ENCODE results near the gene KIFAP3. TPM values are rescaled to one million over a fixed set of nuclear protein-coding genes. Genes with fewer than 3 reads are reported as not detected.

The KIFAP3 gene
- total RNA-seq, 2 experiments from 2014 or later, result 21.6 to 24.1 TPM

DNA sequence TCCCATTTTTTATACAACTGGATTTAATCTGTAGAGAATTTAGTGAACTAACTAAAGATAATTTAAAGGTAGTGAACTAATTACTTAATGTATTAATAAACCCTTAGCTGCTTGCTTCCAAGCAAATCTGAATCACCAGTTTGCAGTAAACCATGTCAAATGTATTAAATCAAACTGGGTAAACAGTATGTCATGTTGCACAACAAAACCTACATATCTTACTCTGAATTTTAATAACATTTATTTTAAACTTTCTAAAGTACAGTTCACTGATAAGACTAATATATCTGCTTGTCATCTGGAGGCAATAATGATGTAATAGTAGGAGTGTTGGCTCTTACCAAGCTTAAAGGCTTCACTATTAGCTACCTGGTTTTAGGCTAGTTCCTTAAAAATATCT lies 128.3 kb downstream of the KIFAP3 start:
- Mint-ChIP-seq H3K4me3 (no peak overlapping the region), H3K36me3 (ENCODE audit: low read depth) (no peaks in the 10 kb centered on the region), H3K4me1 (no peaks in the 10 kb centered on the region), H3K27me3 (no peaks in the 10 kb centered on the region), H3K27ac (no peak overlapping the region), H3K9me3 (no peaks in the 10 kb centered on the region)
- ChIA-PET CTCF (no interaction called here), POLR2A (interaction anchor here (0.7 kb wide), 1 partner anchor 20 kb away, joined by 3 read pairs; no protein-coding TSS in a partner anchor)
- DNase-seq, result no peak

DNA sequence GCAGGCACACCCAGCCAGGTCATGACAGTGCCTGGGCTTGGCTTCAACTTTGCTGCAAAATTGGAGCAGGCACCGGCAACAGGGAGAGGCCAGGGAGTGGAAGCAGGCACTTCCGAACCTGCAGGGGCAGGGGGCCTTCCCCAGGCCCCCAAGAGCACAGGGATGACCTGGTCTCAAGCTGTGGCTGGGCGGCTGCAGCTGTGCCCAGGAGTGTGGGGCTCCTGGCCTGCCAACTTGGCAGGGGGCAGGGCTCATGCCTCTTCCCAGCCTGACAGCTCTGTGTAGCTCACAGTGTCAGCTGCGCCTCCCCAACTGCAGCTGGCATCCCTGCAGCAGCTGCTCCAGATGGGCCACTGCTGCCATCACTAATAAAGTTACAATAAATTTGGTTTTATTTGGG lies 129.3 kb downstream of the KIFAP3 start:
- Mint-ChIP-seq H3K4me1 (no peaks in the 10 kb centered on the region), H3K9me3 (no peaks in the 10 kb centered on the region), H3K27me3 (no peaks in the 10 kb centered on the region), H3K36me3 (ENCODE audit: low read depth) (no peaks in the 10 kb centered on the region), H3K27ac (no peak overlapping the region), H3K4me3 (no peak overlapping the region)
- POLR2A ChIA-PET, result no interaction called here
- no peak for DNase-seq
- CTCF ChIA-PET, result interaction anchor here (1.0 to 1.1 kb wide), 2 partner anchors 16 to 24 kb away, joined by 3 read pairs; no protein-coding TSS in a partner anchor

DNA sequence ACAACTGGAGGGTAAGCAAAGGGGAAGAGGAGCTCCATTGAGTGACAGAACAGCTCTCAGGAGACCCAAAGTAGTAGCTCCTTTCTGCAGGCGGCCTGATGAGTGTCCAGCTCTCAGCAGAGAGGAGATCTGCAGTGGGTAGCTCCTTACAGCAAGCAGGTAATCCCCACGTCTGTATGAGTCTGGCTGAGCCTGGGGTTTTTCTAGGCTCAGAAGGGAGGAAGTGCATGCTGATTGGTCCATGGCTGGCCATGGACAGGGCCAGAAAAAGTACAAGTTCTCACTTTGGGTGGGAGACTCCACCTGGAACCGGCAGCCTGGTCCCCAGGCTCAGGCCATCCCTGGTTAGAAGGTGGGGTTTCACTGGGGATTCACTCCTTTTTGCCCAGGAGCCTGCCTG lies 129.9 kb downstream of the KIFAP3 start:
- ChIA-PET CTCF (interaction anchor here (1.0 to 1.1 kb wide), 2 partner anchors 16 to 25 kb away, joined by 3 read pairs; no protein-coding TSS in a partner anchor), POLR2A (no interaction called here)
- Mint-ChIP-seq H3K27me3 (no peaks in the 10 kb centered on the region), H3K9me3 (no peaks in the 10 kb centered on the region), H3K4me3 (no peak overlapping the region), H3K36me3 (ENCODE audit: low read depth) (no peaks in the 10 kb centered on the region), H3K27ac (no peak overlapping the region), H3K4me1 (no peaks in the 10 kb centered on the region)
- no peak for DNase-seq

- no peaks in the 10 kb centered on the region for H3K36me3 Mint-ChIP-seq (ENCODE audit: low read depth)
- H3K4me1 Mint-ChIP-seq, result no peaks in the 10 kb centered on the region
- H3K4me3 Mint-ChIP-seq, result no peak overlapping the region
- POLR2A ChIA-PET, result no interaction called here
- CTCF ChIA-PET, result interaction anchor here (1.1 kb wide), 1 partner anchor 25 kb away, joined by 3 read pairs; no protein-coding TSS in a partner anchor
- H3K27ac Mint-ChIP-seq, result no peak overlapping the region
- no peaks in the 10 kb centered on the region for H3K27me3 Mint-ChIP-seq
- no peak for DNase-seq
- no peaks in the 10 kb centered on the region for H3K9me3 Mint-ChIP-seq
Measured at GRCh38 chr1:169943963-169944526, 130.4 kb downstream of the KIFAP3 start.

DNA sequence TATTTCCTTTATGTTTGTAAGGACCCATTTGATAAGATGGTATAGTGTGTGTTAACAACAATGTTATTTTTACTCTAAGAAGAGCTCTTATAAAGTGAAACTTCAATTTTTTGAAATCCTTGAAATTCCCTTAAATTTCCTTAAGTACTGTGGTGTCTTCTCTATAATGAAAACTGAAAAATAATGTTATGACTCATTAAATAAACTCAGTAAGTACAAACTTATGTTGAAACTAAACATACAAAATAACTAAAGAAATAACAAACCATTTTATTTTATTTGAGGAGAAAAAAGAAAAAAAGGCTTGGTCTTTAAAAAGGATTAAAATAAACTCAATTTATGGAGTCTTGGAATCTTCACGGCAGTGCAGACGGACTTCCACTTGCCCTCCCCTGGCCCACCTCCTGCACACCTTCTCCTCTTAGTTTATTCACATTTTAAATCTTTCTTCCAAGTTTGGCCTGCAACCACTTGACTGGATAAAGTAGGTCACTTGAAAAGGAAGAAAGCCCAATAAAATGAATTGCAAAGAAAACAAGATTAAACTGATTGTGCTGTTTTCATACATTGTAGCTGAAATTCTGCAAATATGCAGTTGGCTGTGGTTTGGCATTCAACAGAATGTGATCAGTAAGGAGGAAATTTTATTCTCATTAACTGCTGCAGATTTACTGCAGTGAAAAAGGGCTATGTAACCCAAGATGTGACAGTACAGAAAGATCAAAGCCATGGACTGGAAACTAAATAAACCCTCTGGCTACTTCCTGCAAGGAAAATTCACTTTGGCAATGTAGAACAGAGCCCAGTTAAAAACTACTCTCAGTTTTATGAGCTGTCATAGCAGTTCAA lies 132.3 kb downstream of the KIFAP3 start:
- POLR2A ChIA-PET, result no interaction called here
- Mint-ChIP-seq H3K4me3 (no peak overlapping the region), H3K4me1 (no peaks in the 10 kb centered on the region), H3K36me3 (ENCODE audit: low read depth) (no peaks in the 10 kb centered on the region), H3K27me3 (no peaks in the 10 kb centered on the region), H3K9me3 (no peaks in the 10 kb centered on the region), H3K27ac (no peak overlapping the region)
- DNase-seq, result no peak
- CTCF ChIA-PET, result no interaction called here

DNA sequence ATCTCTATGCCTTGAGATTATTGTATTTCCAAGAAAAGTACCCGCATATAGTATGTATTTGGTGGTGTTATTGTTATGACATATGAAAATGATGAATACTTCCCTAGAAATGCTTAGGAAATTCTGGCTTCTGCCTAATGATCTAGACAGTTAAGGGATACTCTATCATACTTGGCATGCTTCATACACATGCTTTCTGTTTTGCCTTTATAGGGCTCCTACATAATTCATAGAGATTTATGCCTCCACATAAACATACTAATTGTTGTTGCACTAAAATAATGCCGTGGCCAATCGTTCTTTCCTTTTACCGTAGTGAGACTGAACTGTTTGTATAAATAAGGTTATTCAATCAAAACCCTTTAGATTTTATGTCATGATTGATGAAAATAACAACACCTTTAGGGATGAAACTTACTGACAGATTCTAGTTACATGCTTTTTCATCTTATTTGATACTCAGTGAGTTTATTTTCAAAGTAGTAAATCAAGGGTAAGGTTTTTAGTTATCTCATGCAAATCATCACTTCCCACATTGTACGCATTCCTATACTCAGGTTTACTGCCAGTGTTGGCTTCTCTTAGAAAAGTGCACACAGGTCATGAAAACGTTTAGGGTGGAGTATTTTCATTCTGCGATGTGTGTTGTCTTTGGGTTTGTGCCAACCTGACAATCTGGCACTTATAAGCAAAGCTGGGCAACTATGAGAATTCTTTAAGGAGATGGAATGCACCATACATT lies 140.3 kb downstream of the KIFAP3 start:
- DNase-seq, result no peak
- POLR2A ChIA-PET, result no interaction called here
- Mint-ChIP-seq H3K27ac (no peak overlapping the region), H3K9me3 (no peaks in the 10 kb centered on the region), H3K27me3 (no peaks in the 10 kb centered on the region), H3K4me3 (no peak overlapping the region), H3K4me1 (no peaks in the 10 kb centered on the region), H3K36me3 (ENCODE audit: low read depth) (no peaks in the 10 kb centered on the region)
- CTCF ChIA-PET, result no interaction called here

GRCh38 chr1:169931795-169932231 lies 142.7 kb downstream of the KIFAP3 start:
- no peak overlapping the region for H3K27ac Mint-ChIP-seq
- POLR2A ChIA-PET, result no interaction called here

GRCh38 chr1:169929210-169929526 lies 145.3 kb downstream of the KIFAP3 start:
- peaks cover 9% of the 10 kb centered on the region for H3K4me1 Mint-ChIP-seq
- DNase-seq, result no peak
- H3K36me3 Mint-ChIP-seq (ENCODE audit: low read depth), result no peaks in the 10 kb centered on the region
- no peak overlapping the region for H3K27ac Mint-ChIP-seq
- ChIA-PET POLR2A (no interaction called here), CTCF (interaction anchor here (0.8 to 1.4 kb wide), 3 partner anchors 16 to 1001 kb away, joined by 3 read pairs; no protein-coding TSS in a partner anchor)
- H3K4me3 Mint-ChIP-seq, result no peak overlapping the region
- H3K27me3 Mint-ChIP-seq, result no peaks in the 10 kb centered on the region
- no peaks in the 10 kb centered on the region for H3K9me3 Mint-ChIP-seq

More at GRCh38 chr1:169931795-169932231, 142.7 kb downstream of the KIFAP3 start:
- Mint-ChIP-seq H3K4me1 (peaks cover 5% of the 10 kb centered on the region), H3K9me3 (no peaks in the 10 kb centered on the region), H3K4me3 (no peak overlapping the region), H3K36me3 (ENCODE audit: low read depth) (no peaks in the 10 kb centered on the region), H3K27me3 (no peaks in the 10 kb centered on the region)
- CTCF ChIA-PET, result no interaction called here
- no peak for DNase-seq

DNA sequence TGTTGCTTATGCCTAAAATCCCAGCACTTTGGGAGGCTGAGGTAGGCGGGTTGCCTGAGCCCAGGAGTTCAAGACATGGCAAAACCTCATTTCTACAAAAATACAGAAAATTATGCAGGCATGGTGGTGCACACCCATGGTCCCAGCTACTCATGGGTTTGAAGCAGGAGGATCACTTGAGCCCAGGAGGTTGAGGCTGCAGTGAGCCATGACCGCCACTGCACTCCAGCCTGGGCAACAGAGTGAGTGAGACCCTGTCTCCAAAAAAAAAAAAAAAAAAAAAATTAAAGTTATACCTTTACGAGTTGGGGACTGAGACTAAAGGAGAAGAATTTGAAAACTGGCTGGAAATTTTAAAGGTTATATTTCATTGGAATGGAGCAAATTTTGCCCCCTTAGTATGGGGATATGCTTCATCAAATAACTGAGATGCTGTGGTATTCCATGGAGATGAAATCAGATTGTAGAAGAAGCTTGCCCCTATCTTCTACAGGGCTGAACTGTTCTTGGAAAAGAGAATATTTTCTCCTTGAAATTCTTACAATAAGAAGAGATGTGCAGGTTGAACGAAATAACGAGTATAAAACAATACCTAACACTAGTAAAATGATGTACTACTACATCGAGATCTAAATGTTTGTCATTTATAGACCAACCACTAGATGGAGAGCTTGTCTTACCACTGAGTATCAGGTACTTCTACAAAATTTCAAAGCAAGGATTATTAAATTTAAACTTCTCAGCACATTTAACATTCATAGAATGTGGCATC lies 145.9 kb downstream of the KIFAP3 start:
- no peaks in the 10 kb centered on the region for H3K9me3 Mint-ChIP-seq
- no peaks in the 10 kb centered on the region for H3K36me3 Mint-ChIP-seq (ENCODE audit: low read depth)
- H3K27me3 Mint-ChIP-seq, result no peaks in the 10 kb centered on the region
- no peak overlapping the region for H3K4me3 Mint-ChIP-seq
- peaks cover 9% of the 10 kb centered on the region for H3K4me1 Mint-ChIP-seq
- ChIA-PET CTCF (interaction anchor here (0.6 to 1.4 kb wide), 4 partner anchors 10 to 1001 kb away, joined by 3 to 5 read pairs (median 3); no protein-coding TSS in a partner anchor), POLR2A (no interaction called here)
- no peak for DNase-seq
- no peak overlapping the region for H3K27ac Mint-ChIP-seq

DNA sequence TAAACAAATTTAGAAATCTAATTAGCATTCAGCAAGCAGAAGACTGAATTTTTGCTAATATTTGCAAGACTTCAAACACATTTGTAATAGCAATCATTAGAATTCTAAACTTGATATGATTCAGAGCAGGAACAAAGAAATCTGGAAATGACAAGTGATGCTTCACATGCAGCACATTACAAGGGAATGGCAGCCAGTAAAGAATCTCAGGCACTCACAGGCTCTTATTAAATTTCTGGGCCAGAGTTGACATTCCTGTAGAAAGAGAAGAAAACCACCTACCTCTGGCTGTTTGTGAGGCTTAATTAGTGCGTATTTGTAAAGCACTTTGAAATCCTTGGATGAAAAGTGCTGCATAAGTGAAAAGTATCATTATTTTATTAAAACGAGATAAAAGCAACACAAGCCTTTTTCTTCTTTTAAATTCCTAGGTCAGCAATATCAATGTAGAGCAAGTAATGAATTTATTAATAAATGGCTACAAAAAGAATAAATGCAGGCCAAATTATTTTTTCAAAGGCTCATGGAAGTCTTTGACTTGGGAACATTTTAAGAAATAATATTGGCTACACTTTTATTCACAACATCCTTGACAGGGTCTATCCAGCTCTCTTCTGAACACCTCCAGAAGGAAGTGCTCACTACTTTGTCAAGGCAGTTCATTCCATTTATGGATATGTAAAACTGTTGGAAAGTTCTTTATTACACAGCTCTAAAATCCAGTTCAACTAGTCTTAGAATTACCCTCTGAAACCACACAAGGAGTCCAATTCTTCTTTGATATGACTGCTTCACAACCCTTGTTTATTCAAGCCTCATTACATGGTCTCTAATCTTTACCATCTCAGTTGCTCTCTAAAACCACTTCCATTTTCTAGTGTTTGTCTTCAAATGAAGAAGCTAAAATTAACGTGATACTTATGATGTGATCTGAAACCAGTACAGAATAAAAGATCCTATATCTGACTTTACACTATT lies 148.7 kb downstream of the KIFAP3 start:
- Mint-ChIP-seq H3K4me1 (peaks cover 9% of the 10 kb centered on the region), H3K4me3 (no peak overlapping the region), H3K27ac (no peak overlapping the region), H3K9me3 (no peaks in the 10 kb centered on the region), H3K27me3 (no peaks in the 10 kb centered on the region), H3K36me3 (ENCODE audit: low read depth) (no peaks in the 10 kb centered on the region)
- DNase-seq, result no peak
- ChIA-PET CTCF (no interaction called here), POLR2A (interaction anchor here (0.6 kb wide), 1 partner anchor 21 kb away, joined by 3 read pairs; no protein-coding TSS in a partner anchor)

DNA sequence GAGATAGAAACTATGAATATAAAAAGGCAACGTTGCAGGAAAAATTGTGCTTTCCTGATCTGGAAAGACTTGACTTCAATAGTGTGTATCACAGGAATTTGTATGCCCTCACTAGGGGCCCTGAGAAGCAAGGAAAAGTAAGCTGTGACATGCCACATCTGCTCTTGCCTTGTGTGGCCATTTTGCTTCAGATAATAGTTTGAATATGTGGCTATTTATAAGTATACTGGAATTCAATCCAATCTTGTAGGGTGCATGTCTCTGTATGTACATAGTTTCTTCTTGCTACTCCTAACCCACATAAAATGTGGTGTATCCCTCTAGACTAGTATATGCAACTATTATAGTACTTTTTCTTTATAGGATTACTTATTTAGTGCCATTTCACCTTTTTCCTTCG lies 149.7 kb downstream of the KIFAP3 start:
- no peaks in the 10 kb centered on the region for H3K27me3 Mint-ChIP-seq
- no peak for DNase-seq
- H3K27ac Mint-ChIP-seq, result no peak overlapping the region
- POLR2A ChIA-PET, result no interaction called here
- CTCF ChIA-PET, result no interaction called here
- no peaks in the 10 kb centered on the region for H3K36me3 Mint-ChIP-seq (ENCODE audit: low read depth)
- no peaks in the 10 kb centered on the region for H3K9me3 Mint-ChIP-seq
- no peak overlapping the region for H3K4me3 Mint-ChIP-seq
- H3K4me1 Mint-ChIP-seq, result peaks cover 9% of the 10 kb centered on the region

- Mint-ChIP-seq H3K4me3 (no peak overlapping the region), H3K36me3 (ENCODE audit: low read depth) (no peaks in the 10 kb centered on the region), H3K4me1 (peaks cover 9% of the 10 kb centered on the region), H3K27ac (no peak overlapping the region), H3K9me3 (no peaks in the 10 kb centered on the region), H3K27me3 (no peaks in the 10 kb centered on the region)
- CTCF ChIA-PET, result no interaction called here
- DNase-seq, result no peak
- POLR2A ChIA-PET, result no interaction called here
Measured at GRCh38 chr1:169924063-169924462, 150.4 kb downstream of the KIFAP3 start.
